Stomach (tissue), 4 donors: ENCODE measurements around the gene TP63.
"Not testable (repeated sequence)": the region's sequence is repeated elsewhere in the genome, so short reads cannot be mapped to it uniquely, and the experiment has no call there.

Experiments used
- CTCF ChIP-seq, 7 experiments: fragments of 450-650 bp in 4 of 7; fragments of 200-600 bp in 3 of 7; sonication (generic) in 3 of 7; IDR thresholded peaks; one replicate each; pipeline ENCODE4 v1.5.1; 2016 to 2019; ENCODE audit warnings: antibody characterized with exemption in 7 of 7, control low read depth in 2 of 7, mild to moderate bottlenecking in 1 of 7
- POLR2A ChIP-seq, 4 donors: fragments of 450-650 bp; IDR thresholded peaks; one replicate each; pipeline ENCODE4 v1.6.1; 2016; ENCODE audit warnings: antibody characterized with exemption in 4 of 4, control low read depth in 2 of 4, mild to moderate bottlenecking in 1 of 4, moderate library complexity in 1 of 4
- POLR2AphosphoS5 ChIP-seq, 3 donors: sonication (generic); formaldehyde crosslinking; IDR thresholded peaks; one replicate each; pipeline ENCODE4 v1.6.1; 2016; ENCODE audit warnings: antibody characterized with exemption in 3 of 3

GRCh38 chr3:189612641-189613040, 18.5 kb upstream of the TP63 start:
- TF ChIP-seq CTCF, POLR2A, POLR2AphosphoS5 (IDR thresholded peaks at IDR 0.05): not testable (repeated sequence)
